HepG2 (cell line): ENCODE data around the gene TEX35. TPM values are rescaled to one million over a fixed set of nuclear protein-coding genes. Genes with fewer than 3 reads are reported as not detected.

ENCODE experiments used
- FOXC1 ChIP-seq: sonication (generic); formaldehyde crosslinking; IDR thresholded peaks from 2 replicates; pipeline ENCODE4 v1.8.0; 2022; ENCODE audit warnings: mild to moderate bottlenecking, missing genetic modification reagents, borderline replicate concordance
- HMG20A ChIP-seq: IDR thresholded peaks from 2 replicates; pipeline ENCODE4 v1.6.1; 2016; ENCODE audit warnings: borderline replicate concordance
- HOMEZ ChIP-seq: IDR thresholded peaks from 2 replicates; pipeline ENCODE4 v1.6.1; 2016; ENCODE audit warnings: low read depth
- JUNB ChIP-seq: sonication (generic); formaldehyde crosslinking; IDR thresholded peaks from 2 replicates; pipeline ENCODE4 v1.8.0; 2022; ENCODE audit warnings: missing genetic modification reagents, mild to moderate bottlenecking, borderline replicate concordance
- KDM2A ChIP-seq: sonication (generic); formaldehyde crosslinking; IDR thresholded peaks from 2 replicates; pipeline ENCODE4 v1.4.0; 2020; ENCODE audit warnings: low read depth, missing genetic modification reagents, borderline replicate concordance
- KDM6A ChIP-seq: IDR thresholded peaks from 2 replicates; pipeline ENCODE4 v1.6.1; 2016; ENCODE audit warnings: low read depth
- MIXL1 ChIP-seq: IDR thresholded peaks from 2 replicates; pipeline ENCODE4 v1.6.1; 2016
- POGK ChIP-seq: sonication (generic); formaldehyde crosslinking; conservative IDR thresholded peaks from 2 replicates; pipeline ENCODE4 v1.8.0; 2022; ENCODE audit warnings: mild to moderate bottlenecking, moderate library complexity, missing genetic modification reagents
- POLR2AphosphoS2 ChIP-seq: IDR thresholded peaks from 2 replicates; pipeline ENCODE4 v1.6.1; 2011; ENCODE audit warnings: low read depth, low read length, improper control_type of control experiment
- SATB2 ChIP-seq: sonication (generic); formaldehyde crosslinking; IDR thresholded peaks from 2 replicates; pipeline ENCODE4 v1.5.0; 2020; ENCODE audit warnings: missing genetic modification reagents
- SMARCC2 ChIP-seq: fragments of 450-650 bp; IDR thresholded peaks from 2 replicates; pipeline ENCODE4 v1.6.1; 2017; ENCODE audit warnings: antibody characterized with exemption, mild to moderate bottlenecking
- SNRNP70 ChIP-seq: fragments of 200-400 bp; formaldehyde crosslinking; IDR thresholded peaks from 2 replicates; pipeline ENCODE4 v1.6.1; 2017; ENCODE audit warnings: mild to moderate bottlenecking, low read depth, low read length, moderate library complexity
- SOX6 ChIP-seq, 2 experiments: fragments of 450-650 bp in 1 of 2; sonication (generic) in 1 of 2; formaldehyde crosslinking in 1 of 2; IDR thresholded peaks; 2 replicates each; pipeline versions ENCODE4 v1.4.0 to v1.6.1; 2017 to 2020; ENCODE audit warnings: antibody characterized with exemption in 1 of 2, mild to moderate bottlenecking in 1 of 2, missing genetic modification reagents in 1 of 2
- ZNF160 ChIP-seq: sonication (generic); formaldehyde crosslinking; IDR thresholded peaks from 2 replicates; pipeline ENCODE4 v1.8.0; 2022; ENCODE audit warnings: mild to moderate bottlenecking, inconsistent platforms, missing genetic modification reagents
- ZNF17 ChIP-seq: sonication (generic); formaldehyde crosslinking; IDR thresholded peaks from 2 replicates; pipeline ENCODE4 v1.5.0; 2020; ENCODE audit warnings: mild to moderate bottlenecking, missing genetic modification reagents
- ZNF510 ChIP-seq: sonication (generic); formaldehyde crosslinking; IDR thresholded peaks from 2 replicates; pipeline ENCODE4 v1.4.0; 2020; ENCODE audit warnings: low read depth, mild to moderate bottlenecking, missing genetic modification reagents
- ZNF547 ChIP-seq: sonication (generic); formaldehyde crosslinking; IDR thresholded peaks from 2 replicates; pipeline ENCODE4 v1.5.1; 2020; ENCODE audit warnings: mild to moderate bottlenecking, missing genetic modification reagents
- ZNF589 ChIP-seq: sonication (generic); formaldehyde crosslinking; conservative IDR thresholded peaks from 2 replicates; pipeline ENCODE4 v1.8.0; 2022; ENCODE audit warnings: mild to moderate bottlenecking, moderate library complexity, missing genetic modification reagents
- ZNF713 ChIP-seq: sonication (generic); formaldehyde crosslinking; IDR thresholded peaks from 2 replicates; pipeline ENCODE4 v1.4.0; 2020; ENCODE audit warnings: mild to moderate bottlenecking, missing genetic modification reagents
- ZNF749 ChIP-seq: sonication (generic); formaldehyde crosslinking; IDR thresholded peaks from 2 replicates; pipeline ENCODE4 v1.8.0; 2022; ENCODE audit warnings: mild to moderate bottlenecking, missing genetic modification reagents, moderate library complexity, borderline replicate concordance
- ZNF83 ChIP-seq: sonication (generic); formaldehyde crosslinking; IDR thresholded peaks from 2 replicates; pipeline ENCODE4 v1.4.0; 2020; ENCODE audit warnings: missing genetic modification reagents, mild to moderate bottlenecking, borderline replicate concordance
- ZNF878 ChIP-seq: sonication (generic); formaldehyde crosslinking; IDR thresholded peaks from 2 replicates; pipeline ENCODE4 v1.8.1; 2023; ENCODE audit warnings: mild to moderate bottlenecking, missing genetic modification reagents, moderate library complexity
- ZNF879 ChIP-seq: sonication (generic); formaldehyde crosslinking; IDR thresholded peaks from 2 replicates; pipeline ENCODE4 v1.8.1; 2023; ENCODE audit warnings: missing genetic modification reagents
- ZSCAN31 ChIP-seq: sonication (generic); formaldehyde crosslinking; IDR thresholded peaks from 2 replicates; pipeline ENCODE4 v1.5.0; 2020; ENCODE audit warnings: low read depth, mild to moderate bottlenecking, missing genetic modification reagents
- polyA plus RNA-seq, 8 experiments: library from polyadenylated mRNA; depleted of rRNA in 3 of 8; stranded (reverse) in 7 of 8; unstranded in 1 of 8; fragments of >200 nt; fragmentation: Illumina TruSeq in 4 of 8; extraction: Trizol in 4 of 8; gene quantifications; 2 replicates each; pipeline versions ENCODE4 v1.2.1 to v1.2.3, GENCODE V29; 2011 to 2016; ENCODE audit warnings: low read depth in 4 of 8, missing spikeins in 1 of 8, mixed read lengths in 1 of 8; ENCODE audit not compliant: insufficient read depth in 1 of 8
- total RNA-seq, 5 experiments: library from RNA; depleted of rRNA; stranded (reverse); fragments of >200 nt; fragmentation: Illumina TruSeq; extraction: Trizol; gene quantifications; 2 replicates each; pipeline ENCODE4 v1.2.3, GENCODE V29; 2016; ENCODE audit warnings: low read depth in 1 of 5
- TF ChIP-seq, protein P1 (sequence below): sonication (generic); formaldehyde crosslinking; IDR thresholded peaks from 2 replicates; pipeline ENCODE4 v1.8.1; 2023; ENCODE audit warnings: missing genetic modification reagents, mild to moderate bottlenecking, borderline replicate concordance
- TF ChIP-seq, protein P2 (sequence below): sonication (generic); formaldehyde crosslinking; IDR thresholded peaks from 2 replicates; pipeline ENCODE4 v1.9.0; 2021; ENCODE audit warnings: missing genetic modification reagents, mild to moderate bottlenecking, borderline replicate concordance

The TEX35 gene
- total and polyA plus RNA-seq, 2 of the 13 experiments (the other 11 are each of a cell fraction or from before 2014, with no cell fraction given) = not detected

GRCh38 chr1:178564086-178564782, 51.3 kb downstream of the TEX35 start (continued):
- TF ChIP-seq POGK (CRISPR knock-in tag) = no peak
- no peak for TF ChIP-seq ZNF713 (CRISPR knock-in tag)
- TF ChIP-seq ZSCAN31 (CRISPR knock-in tag) = no peak
- TF ChIP-seq, protein P1, sequence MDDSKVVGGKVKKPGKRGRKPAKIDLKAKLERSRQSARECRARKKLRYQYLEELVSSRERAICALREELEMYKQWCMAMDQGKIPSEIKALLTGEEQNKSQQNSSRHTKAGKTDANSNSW (CRISPR knock-in tag) = no peak
- no peak for TF ChIP-seq POLR2AphosphoS2
- no peak for TF ChIP-seq ZNF83 (CRISPR knock-in tag)
- no peak for TF ChIP-seq ZNF160 (CRISPR knock-in tag)
- TF ChIP-seq SNRNP70 = no peak
- no peak for TF ChIP-seq KDM2A (CRISPR knock-in tag)
- no peak for TF ChIP-seq ZNF547 (CRISPR knock-in tag)
- no peak for TF ChIP-seq FOXC1 (CRISPR knock-in tag)
- no peak for TF ChIP-seq JUNB (CRISPR knock-in tag)
- no peak for TF ChIP-seq SOX6 (IDR thresholded peaks at IDR 0.05)
- TF ChIP-seq SOX6 (CRISPR knock-in tag; IDR thresholded peaks at IDR 0.05) = no peak
- TF ChIP-seq ZNF17 (CRISPR knock-in tag) = no peak
- TF ChIP-seq HOMEZ (CRISPR knock-in tag) = no peak
- TF ChIP-seq, protein P2, sequence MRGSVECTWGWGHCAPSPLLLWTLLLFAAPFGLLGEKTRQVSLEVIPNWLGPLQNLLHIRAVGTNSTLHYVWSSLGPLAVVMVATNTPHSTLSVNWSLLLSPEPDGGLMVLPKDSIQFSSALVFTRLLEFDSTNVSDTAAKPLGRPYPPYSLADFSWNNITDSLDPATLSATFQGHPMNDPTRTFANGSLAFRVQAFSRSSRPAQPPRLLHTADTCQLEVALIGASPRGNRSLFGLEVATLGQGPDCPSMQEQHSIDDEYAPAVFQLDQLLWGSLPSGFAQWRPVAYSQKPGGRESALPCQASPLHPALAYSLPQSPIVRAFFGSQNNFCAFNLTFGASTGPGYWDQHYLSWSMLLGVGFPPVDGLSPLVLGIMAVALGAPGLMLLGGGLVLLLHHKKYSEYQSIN (CRISPR knock-in tag) = no peak
- no peak for TF ChIP-seq SMARCC2
- no peak for TF ChIP-seq MIXL1 (CRISPR knock-in tag)
- no peak for TF ChIP-seq ZNF510 (CRISPR knock-in tag)
- no peak for TF ChIP-seq ZNF879 (CRISPR knock-in tag)
- TF ChIP-seq HMG20A (CRISPR knock-in tag) = no peak
- TF ChIP-seq ZNF878 (CRISPR knock-in tag) = no peak
- TF ChIP-seq KDM6A (CRISPR knock-in tag) = 0 out of 2 replicates have a peak, but pooled peaks have one; percentile 32
- no peak for TF ChIP-seq ZNF589 (CRISPR knock-in tag)
- TF ChIP-seq ZNF749 (CRISPR knock-in tag) = no peak
- TF ChIP-seq SATB2 (CRISPR knock-in tag) = no peak
